ENCODE data around the gene LRP11. TPM values are rescaled to one million over a fixed set of nuclear protein-coding genes. Genes with fewer than 3 reads are reported as not detected.

The LRP11 gene
- total RNA-seq, 2 donors from 2014 or later: 1.6 to 2.9 TPM

DNA sequence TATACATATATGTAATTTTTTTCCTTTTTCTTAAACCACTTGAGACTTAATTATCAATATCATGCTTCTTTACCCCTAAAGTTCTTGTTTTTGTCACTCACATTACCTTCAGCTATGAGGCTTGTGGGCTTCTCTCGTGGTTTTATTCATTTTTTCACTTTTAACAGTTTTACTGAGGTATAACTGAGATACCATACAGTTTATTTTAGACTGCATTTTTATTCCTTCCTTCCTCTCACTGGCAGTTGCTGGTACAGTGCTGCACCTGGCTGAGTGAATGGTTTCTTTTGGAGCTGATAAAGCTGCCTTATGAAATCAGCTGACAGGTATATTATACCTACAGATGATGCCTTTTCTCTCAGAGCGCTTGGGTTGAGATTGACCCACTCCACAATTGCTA, 54.4 kb downstream of the LRP11 start:
- ATAC-seq: no peak
- H3K27ac Mint-ChIP-seq: peak overlapping the region in 1 of 2 donors; percentile 46
- no peak overlapping the region for H3K4me3 Mint-ChIP-seq
- peaks cover 5% of the 10 kb centered on the region for H3K36me3 Mint-ChIP-seq
- no peaks in the 10 kb centered on the region for H3K27me3 Mint-ChIP-seq
- H3K4me1 Mint-ChIP-seq (ENCODE audit: low read depth in 2 of 2): peaks cover 4 to 11% of the 10 kb centered on the region in 2 donors
- H3K9me3 Mint-ChIP-seq: no peaks in the 10 kb centered on the region
- no peak for DNase-seq (ENCODE audit: low spot score)

DNA sequence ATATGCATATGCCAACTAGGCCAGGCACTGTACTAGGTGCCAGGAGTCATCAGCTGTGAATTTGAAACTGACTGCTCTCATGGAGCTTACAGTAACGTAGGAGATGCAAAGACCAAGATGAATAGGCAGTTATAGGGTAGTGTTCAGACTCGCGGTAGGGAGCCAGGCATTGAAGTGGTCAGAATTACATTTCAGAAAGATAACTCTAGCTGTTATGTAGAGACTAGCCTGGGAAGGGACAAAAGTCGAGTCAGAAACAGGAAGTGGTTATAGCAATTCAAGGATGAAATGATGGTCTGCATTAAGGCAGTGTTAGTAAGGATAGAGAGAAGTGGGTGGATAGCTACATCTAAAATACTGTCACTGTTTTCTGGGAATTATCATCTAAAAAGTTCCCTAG, 58.0 kb downstream of the LRP11 start:
- ATAC-seq (peak in 1 of 2 donors; percentile 56), DNase-seq (ENCODE audit: low spot score) (no peak)
- Mint-ChIP-seq H3K27ac (peak overlapping the region in 1 of 2 donors; percentile 7), H3K27me3 (no peaks in the 10 kb centered on the region), H3K4me3 (no peak overlapping the region), H3K9me3 (no peaks in the 10 kb centered on the region), H3K36me3 (peaks cover under 1% of the 10 kb centered on the region), H3K4me1 (ENCODE audit: low read depth in 2 of 2) (peaks cover 4 to 11% of the 10 kb centered on the region in 2 donors)

DNA sequence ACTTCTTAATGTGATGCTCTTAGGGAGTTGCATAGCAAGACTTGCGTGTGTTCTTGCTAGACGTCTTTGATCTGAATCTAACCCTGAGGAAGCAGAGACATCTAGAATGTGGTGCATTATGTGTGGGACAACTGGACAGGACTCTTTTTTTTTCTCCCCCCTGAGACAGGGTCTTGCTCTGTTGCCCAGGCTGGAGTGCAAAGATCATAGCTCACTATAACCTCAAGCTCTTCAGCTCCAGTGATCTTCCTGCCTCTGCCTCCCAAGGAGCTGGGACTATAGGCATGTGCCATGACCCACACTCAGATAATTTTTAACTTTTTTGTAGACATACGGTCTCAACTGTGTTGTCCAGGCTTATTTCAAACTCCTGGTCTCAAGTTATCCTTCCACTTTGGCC, 80.6 kb downstream of the LRP11 start:
- peaks cover 11% of the 10 kb centered on the region for H3K36me3 Mint-ChIP-seq

DNA sequence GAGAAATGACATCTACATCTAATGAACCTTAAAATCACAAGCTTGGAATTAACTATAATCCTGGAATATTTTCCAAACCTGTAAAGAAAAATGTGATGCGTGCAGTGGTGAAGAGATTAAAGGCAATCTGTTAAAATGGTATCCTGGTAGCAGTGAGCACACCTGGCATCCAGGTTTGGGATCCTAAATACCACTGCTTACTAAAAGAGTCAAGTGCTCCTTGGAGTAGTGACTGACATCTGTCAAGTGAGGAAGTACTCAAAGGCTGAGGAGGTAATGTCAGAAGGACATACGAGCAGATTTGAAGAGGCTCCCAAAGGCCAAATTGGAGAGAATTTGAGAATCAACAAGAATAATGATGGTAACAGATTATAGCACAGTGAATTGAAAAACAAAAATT, 81.8 kb downstream of the LRP11 start:
- Mint-ChIP-seq H3K36me3 (peaks cover 11% of the 10 kb centered on the region), H3K27me3 (no peaks in the 10 kb centered on the region), H3K4me3 (no peak overlapping the region), H3K9me3 (no peaks in the 10 kb centered on the region), H3K27ac (no peak overlapping the region), H3K4me1 (ENCODE audit: low read depth in 2 of 2) (peaks cover 4 to 5% of the 10 kb centered on the region in 2 donors)
- no peak for ATAC-seq
- no peak for DNase-seq (ENCODE audit: low spot score)

More for the DNA sequence above, 80.6 kb downstream of the LRP11 start:
- Mint-ChIP-seq H3K9me3 (no peaks in the 10 kb centered on the region), H3K4me1 (ENCODE audit: low read depth in 2 of 2) (peaks cover 4 to 5% of the 10 kb centered on the region in 2 donors), H3K4me3 (no peak overlapping the region), H3K27ac (no peak overlapping the region), H3K27me3 (no peaks in the 10 kb centered on the region)
- no peak for DNase-seq (ENCODE audit: low spot score)
- ATAC-seq: no peak

DNA sequence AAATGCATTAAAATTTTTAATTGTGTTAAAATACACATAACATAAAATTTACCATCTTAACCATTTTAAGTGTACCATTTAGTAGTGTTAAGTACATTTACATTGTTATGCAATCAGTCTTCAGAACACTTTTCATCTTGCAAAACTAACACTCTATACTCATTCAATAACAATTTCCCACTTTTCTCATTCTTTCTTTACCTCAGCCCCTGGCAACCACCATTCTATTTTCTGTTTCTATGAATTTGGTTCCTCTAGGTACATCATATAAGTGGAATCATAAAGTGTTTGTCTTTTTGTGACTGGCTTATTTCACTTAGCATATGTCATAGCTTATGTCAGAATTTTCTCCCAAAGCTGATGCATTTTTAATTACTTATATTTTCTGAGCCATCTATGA, 82.4 kb downstream of the LRP11 start:
- H3K4me1 Mint-ChIP-seq (ENCODE audit: low read depth in 2 of 2): peaks cover 4 to 5% of the 10 kb centered on the region in 2 donors
- DNase-seq (ENCODE audit: low spot score) (no peak), ATAC-seq (no peak)
- H3K9me3 Mint-ChIP-seq: no peaks in the 10 kb centered on the region
- peaks cover 11% of the 10 kb centered on the region for H3K36me3 Mint-ChIP-seq
- H3K27me3 Mint-ChIP-seq: no peaks in the 10 kb centered on the region
- H3K4me3 Mint-ChIP-seq: no peak overlapping the region
- no peak overlapping the region for H3K27ac Mint-ChIP-seq

DNA sequence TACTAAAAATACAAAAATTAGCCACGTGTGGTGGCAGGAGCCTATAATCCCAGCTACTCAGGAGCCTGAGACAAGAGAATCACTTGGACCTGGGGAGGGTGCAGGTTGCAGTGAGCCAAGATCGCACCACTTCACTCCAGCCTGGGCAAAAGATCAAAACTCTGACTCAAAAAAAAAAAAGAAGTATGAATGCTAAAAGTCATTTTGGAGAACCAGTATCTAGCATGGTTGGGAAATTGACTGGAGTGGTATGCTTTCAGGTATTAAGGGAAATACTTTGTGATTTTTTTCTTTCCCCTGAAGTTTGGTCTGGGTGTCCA, 84.6 kb downstream of the LRP11 start:
- ATAC-seq: no peak
- H3K9me3 Mint-ChIP-seq: no peaks in the 10 kb centered on the region
- no peaks in the 10 kb centered on the region for H3K27me3 Mint-ChIP-seq
- no peak overlapping the region for H3K27ac Mint-ChIP-seq
- no peak overlapping the region for H3K4me3 Mint-ChIP-seq
- H3K4me1 Mint-ChIP-seq (ENCODE audit: low read depth in 2 of 2): peaks cover 4 to 5% of the 10 kb centered on the region in 2 donors
- peaks cover 11% of the 10 kb centered on the region for H3K36me3 Mint-ChIP-seq
- no peak for DNase-seq (ENCODE audit: low spot score)

DNA sequence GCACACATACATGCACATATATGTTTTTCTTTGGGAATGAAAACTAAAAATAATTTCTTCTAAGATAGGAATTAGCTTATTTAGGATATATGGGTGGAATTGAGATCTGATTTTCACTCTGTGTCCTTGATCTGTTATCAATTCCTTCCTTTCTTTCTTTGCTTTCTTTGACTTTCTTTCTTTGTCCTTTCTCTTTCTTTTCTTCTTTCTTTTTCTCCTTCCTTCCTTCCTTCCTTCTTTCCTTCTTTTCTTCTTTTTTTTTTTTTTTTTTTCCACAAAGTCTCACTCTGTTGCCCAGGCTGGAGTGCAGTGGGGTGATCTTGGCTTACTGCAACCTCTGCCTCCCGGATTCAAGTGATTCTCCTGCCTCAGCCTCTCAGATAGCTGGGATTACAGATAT, 86.5 kb downstream of the LRP11 start:
- peaks cover 0 to 5% of the 10 kb centered on the region in 2 donors for H3K4me1 Mint-ChIP-seq (ENCODE audit: low read depth in 2 of 2)
- H3K36me3 Mint-ChIP-seq: peaks cover 5% of the 10 kb centered on the region
- H3K27me3 Mint-ChIP-seq: no peaks in the 10 kb centered on the region
- H3K4me3 Mint-ChIP-seq: no peak overlapping the region
- H3K27ac Mint-ChIP-seq: no peak overlapping the region
- no peak for ATAC-seq
- no peaks in the 10 kb centered on the region for H3K9me3 Mint-ChIP-seq
- no peak for DNase-seq (ENCODE audit: low spot score)

DNA sequence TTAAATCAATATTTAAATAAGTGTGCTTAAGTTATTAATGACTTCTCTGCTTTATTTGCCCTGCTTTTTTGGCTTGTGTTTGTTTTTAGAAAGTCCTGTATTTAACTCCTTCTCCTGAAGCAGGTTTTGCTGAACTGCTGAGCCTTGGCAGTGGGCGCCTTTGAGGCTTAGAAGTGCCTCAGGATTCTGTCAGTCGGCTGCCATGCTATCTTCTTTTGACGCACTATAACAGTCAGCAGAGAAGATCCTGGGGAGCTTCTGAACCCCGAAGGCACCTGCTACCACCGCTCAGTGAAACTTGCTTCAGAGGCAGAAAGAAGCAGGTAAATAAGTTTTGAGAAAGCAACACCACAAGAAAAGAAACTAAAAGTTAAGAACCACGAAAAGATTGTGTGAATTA, 92.2 kb downstream of the LRP11 start:
- no peak for ATAC-seq
- Mint-ChIP-seq H3K9me3 (no peaks in the 10 kb centered on the region), H3K36me3 (peaks cover 6% of the 10 kb centered on the region), H3K4me1 (ENCODE audit: low read depth in 2 of 2) (peaks cover 3 to 6% of the 10 kb centered on the region in 2 donors), H3K27ac (no peak overlapping the region), H3K27me3 (no peaks in the 10 kb centered on the region), H3K4me3 (no peak overlapping the region)
- no peak for DNase-seq (ENCODE audit: low spot score)

DNA sequence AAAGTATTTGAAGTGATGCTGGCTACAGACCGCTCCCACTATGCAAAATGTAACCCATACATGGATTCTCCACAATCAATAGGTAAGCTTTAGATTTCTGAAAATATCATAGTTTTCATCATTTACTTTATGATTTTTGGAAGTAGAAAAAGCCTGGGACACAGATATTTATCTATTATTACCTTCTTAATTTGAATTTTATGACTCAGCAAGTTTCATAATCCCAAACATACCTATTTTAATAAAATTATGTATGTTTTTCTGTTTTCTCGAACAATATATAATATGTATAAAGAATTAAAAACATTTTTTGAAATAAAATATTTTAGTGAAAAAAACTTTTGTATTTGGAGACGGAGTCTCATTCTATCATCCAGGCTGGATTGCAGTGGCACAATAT, 93.0 kb downstream of the LRP11 start:
- ATAC-seq (no peak), DNase-seq (ENCODE audit: low spot score) (no peak)
- Mint-ChIP-seq H3K4me3 (no peak overlapping the region), H3K27me3 (no peaks in the 10 kb centered on the region), H3K27ac (no peak overlapping the region), H3K9me3 (peaks cover 3% of the 10 kb centered on the region), H3K36me3 (peaks cover 13% of the 10 kb centered on the region), H3K4me1 (ENCODE audit: low read depth in 2 of 2) (peaks cover 4 to 8% of the 10 kb centered on the region in 2 donors)

DNA sequence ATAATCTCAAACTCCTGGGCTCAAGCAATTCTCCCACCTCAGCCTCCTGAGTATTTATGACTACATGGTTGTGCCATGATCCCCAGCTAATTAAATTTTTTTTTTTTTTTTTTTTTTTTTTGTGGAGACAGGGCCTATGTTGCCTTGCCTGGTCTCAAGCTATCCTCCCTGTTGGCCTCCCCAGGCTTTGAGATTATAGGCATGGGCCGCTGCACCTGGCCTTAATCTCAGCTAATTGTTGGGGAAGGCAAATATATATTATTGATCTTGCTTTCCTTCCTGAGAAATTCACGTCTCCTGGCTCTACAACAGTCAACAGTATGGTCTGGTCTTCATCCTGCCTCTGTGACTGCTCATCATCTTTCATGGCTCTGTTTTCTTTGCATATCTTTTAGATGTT, 94.5 kb downstream of the LRP11 start:
- peaks cover 8 to 11% of the 10 kb centered on the region in 2 donors for H3K4me1 Mint-ChIP-seq (ENCODE audit: low read depth in 2 of 2)
- peaks cover 7% of the 10 kb centered on the region for H3K9me3 Mint-ChIP-seq
- H3K4me3 Mint-ChIP-seq: no peak overlapping the region
- DNase-seq (ENCODE audit: low spot score) (no peak), ATAC-seq (no peak)
- peaks cover 19% of the 10 kb centered on the region for H3K36me3 Mint-ChIP-seq
- H3K27ac Mint-ChIP-seq: peak overlapping the region in 1 of 2 donors; percentile 8
- no peaks in the 10 kb centered on the region for H3K27me3 Mint-ChIP-seq

Other genes with a start within 250 kb of the LRP11 start
- gene KATNA1, start 215.6 kb downstream of the LRP11 start, total RNA-seq: 10 to 100 TPM; 19.8 to 26.1 TPM
- gene LATS1, start 146.3 kb downstream of the LRP11 start, total RNA-seq: 10 to 100 TPM; 37.4 to 41.4 TPM
- 10 to 100 TPM; 53.3 to 73.2 TPM for gene NUP43, start 117.8 kb downstream of the LRP11 start, total RNA-seq
- gene PCMT1, start 114.6 kb downstream of the LRP11 start, total RNA-seq: 10 to 100 TPM; 67.9 to 68.5 TPM
- gene RAET1E, start 33.8 kb upstream of the LRP11 start, total RNA-seq: not detected
- gene RAET1G, start 58.8 kb upstream of the LRP11 start, total RNA-seq: under 1 TPM in 1 of 2 donors, not detected in 1; 0.43 TPM
- 1 to 10 TPM in 1 of 2 donors, under 1 TPM in 1; 0.98 to 4.0 TPM for gene ULBP2, start 77.7 kb upstream of the LRP11 start, total RNA-seq
- 1 to 10 TPM in 1 of 2 donors, under 1 TPM in 1; 0.31 to 1.5 TPM for gene ULBP1, start 99.6 kb upstream of the LRP11 start, total RNA-seq
- gene RAET1L, start 161.2 kb upstream of the LRP11 start, total RNA-seq: not detected
- gene ULBP3, start 204.8 kb upstream of the LRP11 start, total RNA-seq: under 1 TPM; 0.45 to 0.98 TPM